HG03571 (cell line): ENCODE data around the gene LMO4.

Experiments
- ATAC-seq: cut with Tn5 transposase; IDR thresholded peaks from one replicate; pipeline ENCODE4 v1.9.1; 2021; ENCODE audit not compliant: unreplicated experiment

The LMO4 gene

DNA sequence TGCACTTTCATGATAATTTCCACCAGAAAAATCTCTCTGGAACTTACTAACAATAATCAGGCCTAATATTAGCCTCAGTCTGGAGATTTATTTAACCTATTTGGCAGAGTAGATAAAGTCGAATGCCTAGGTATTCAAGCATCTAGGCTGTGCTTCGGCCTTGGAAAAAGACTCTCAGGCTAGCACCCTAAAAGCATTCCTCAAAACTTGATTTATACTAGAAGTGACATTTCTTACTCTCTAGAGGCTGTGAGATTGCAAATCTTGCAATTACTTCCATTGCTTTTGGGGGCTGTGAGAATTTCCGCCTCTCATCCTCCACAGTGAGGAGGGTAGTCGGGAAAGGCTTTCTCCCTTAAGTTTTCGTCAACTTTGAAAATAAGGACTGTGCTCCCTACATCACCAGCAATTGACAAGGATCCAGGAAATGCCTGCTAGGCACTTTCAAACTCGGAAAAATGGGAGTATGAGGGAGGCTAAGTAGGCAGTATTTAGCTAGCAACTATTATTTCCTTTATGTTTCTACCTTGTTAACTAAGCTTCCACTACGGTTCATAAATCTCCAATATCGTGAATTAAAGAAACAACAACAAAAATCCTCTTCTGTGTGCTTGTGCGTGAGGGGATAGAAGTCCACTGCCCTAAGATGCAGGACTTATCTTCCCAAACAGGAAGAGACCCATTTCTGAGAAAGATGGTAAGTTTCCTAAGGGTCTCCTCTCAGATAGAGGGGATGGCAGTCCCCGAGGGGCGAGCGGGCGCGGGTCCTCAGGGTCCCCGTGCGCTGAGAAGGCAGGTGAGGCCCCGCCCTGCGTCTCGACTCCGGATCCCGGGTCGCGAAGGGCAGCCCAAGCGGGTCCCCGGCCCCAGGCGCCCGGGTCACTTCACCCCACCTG, 1.1 kb upstream of the LMO4 start:
- no peak for ATAC-seq

DNA sequence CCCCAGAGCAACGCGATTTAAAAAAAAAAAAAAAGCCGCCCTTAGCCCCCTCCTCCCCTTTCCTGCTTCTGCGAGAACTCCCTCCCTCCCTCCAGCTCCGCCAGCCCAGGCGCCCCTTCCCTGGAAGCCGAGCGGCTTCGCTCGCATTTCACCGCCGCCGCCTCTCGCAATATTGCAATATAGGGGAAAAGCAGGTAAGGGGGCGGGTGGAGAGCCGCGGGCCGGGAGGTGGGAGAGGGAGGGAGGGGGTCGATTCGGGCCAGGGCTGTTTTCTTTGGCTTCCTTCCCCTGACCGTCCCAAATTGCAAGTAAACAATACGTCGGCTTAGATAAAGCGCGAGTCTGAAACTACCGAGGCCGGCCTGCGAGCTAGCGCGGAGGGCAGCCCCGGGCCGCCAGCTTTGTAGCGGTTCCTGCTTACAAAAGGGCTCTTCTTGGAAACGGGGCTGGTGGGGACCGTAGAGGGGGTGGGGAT, 408 bp downstream of the LMO4 start:
- no peak for ATAC-seq

DNA sequence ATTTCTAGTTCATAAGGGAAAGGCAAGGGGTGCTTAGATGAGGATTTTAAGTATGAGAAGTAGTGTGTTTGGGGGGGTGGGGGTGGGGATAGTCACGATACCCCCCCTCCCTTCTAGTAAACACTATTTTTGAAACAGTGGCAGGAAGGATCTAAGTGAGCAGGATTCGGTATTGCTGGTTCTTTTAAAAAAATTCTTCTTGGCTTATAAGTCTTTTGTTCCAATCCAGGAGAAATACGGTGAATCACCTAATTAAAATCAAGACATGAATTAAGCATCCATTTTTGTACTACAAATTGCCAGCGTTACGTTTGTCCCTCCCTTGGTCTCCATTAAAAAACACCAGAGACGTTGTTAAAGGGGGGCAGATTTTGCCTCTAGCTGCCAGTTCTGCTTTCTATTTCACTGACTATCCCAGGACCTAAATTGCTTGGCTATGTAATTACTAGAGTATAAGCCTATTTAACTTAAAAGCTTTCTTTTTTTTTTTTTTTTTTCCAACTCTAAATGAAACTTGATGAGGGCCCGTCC, 911 bp downstream of the LMO4 start:
- ATAC-seq = no peak

DNA sequence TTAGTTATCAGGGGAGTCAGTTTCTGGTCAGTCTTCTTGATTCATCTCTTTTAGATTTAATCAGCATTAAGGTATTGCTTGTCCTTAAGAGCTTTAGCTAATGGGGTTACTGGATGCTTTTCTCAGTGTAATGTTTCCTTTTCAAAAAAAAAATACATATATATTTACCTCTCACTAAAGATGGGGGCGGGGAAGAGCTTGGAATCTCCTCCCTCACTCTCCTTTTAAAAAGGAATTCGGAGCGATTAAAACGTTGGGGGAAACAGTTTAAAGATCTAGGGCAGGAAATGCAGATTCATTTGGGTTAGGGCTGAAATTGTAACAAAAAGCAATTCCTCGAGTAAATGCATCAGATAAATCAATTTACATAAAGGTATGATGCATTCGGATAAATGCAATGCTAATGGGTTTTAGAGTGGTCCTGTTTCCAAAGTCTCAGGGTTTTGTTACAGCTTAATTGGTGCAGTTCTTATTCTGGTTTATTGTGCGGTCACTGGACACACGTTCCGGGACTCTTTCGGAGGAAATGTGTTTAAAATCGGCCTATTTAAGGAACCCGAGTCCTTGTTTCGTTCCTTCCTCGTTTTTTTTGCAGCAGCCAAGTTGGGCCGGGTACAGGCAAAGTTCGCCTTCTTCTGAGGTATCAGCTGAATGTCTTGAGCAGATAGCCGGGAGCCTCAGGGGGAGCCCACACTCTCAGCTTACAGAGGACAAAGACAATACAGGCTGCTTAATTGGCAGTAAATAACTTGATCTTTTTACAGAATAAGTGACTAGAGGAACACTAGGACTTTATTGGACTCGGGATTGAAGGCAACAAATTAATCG, 1.6 kb downstream of the LMO4 start:
- no peak for ATAC-seq

DNA sequence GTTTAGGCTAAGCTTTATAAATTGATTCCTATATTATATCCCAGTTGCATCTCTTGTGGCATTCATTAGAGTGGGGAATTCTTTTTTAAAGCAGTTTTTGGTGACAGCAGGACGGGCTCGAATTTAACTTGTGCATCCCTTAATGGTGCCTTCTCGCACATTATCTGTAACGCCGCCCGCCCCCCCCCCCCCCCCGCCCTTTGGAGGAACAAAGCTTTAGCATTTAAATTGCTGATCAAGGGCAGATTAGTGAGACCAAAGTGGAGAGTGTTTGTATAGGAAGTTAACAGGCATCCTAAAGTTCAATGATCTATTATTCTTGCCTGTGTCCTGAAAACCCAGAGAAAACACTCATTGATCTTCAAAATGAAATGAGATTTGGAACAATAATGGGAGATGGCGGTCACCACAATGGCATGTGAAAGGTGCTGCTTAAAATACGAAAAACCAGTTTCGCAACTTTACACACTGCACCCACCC, 2.2 kb downstream of the LMO4 start:
- ATAC-seq = no peak

DNA sequence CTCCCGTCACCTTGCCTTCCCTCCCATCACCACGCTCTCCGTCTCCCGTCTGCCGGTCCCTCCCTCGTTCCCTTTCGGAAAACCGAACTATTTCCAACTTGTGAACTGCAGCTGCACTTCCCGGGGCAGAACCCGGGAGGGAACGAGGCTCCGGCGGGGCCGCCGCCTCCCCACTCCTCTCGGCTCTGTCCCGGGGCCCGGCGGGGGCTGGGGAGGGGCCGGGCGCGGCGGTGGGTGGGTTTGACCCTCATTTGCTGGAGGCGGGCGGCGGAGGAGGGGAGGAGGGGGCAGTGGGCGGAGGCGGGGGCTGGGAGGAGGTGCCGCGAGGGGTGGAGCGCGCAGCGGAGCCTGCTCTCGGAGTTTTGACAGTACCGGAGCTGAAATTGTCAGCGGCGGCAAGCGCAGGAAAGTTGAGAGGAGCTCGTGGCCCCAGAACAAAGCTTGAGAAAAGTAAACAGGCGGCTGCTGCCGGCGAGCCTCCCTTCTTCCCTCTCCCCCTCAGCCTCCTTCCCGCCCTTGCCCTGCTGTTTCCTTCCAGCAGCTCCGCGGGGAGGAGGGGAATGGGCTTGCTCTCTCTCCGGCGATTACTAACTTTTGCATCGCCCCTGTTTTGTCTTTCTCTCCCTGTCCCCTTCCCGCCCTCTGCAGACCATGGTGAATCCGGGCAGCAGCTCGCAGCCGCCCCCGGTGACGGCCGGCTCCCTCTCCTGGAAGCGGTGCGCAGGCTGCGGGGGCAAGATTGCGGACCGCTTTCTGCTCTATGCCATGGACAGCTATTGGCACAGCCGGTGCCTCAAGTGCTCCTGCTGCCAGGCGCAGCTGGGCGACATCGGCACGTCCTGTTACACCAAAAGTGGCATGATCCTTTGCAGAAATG, 2.9 kb downstream of the LMO4 start:
- no peak for ATAC-seq

DNA sequence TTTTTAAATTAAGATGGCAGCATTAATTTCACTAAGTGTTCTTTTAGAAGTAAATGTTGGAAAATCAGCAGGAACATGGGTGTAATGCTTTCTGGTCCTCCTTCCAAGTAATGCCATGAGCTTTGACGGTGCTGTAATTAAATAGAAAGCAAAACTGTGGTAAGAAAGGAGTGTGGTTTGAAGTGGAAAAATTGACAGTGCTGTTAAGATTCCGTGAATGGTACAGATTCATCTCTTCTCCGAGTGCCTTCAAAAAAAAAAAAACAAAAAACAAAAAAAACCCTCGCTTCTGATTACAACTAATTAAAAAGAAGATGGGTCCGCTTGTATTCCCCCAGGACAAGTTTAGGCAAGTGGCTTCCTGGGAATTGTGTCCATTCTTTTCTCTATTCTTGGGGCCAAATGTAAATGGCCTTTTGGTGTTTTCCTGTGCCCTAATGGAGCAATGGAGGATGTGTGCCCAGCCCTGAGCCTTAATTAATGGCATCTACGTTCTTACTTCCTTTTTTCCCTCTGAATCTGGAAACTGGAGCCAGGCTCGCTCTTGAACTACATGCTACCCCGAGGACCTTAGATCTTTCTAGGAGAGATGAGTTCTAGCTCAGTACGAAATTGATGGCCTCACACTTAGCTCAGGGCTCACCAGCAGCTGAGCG, 5.1 kb downstream of the LMO4 start:
- no peak for ATAC-seq

DNA sequence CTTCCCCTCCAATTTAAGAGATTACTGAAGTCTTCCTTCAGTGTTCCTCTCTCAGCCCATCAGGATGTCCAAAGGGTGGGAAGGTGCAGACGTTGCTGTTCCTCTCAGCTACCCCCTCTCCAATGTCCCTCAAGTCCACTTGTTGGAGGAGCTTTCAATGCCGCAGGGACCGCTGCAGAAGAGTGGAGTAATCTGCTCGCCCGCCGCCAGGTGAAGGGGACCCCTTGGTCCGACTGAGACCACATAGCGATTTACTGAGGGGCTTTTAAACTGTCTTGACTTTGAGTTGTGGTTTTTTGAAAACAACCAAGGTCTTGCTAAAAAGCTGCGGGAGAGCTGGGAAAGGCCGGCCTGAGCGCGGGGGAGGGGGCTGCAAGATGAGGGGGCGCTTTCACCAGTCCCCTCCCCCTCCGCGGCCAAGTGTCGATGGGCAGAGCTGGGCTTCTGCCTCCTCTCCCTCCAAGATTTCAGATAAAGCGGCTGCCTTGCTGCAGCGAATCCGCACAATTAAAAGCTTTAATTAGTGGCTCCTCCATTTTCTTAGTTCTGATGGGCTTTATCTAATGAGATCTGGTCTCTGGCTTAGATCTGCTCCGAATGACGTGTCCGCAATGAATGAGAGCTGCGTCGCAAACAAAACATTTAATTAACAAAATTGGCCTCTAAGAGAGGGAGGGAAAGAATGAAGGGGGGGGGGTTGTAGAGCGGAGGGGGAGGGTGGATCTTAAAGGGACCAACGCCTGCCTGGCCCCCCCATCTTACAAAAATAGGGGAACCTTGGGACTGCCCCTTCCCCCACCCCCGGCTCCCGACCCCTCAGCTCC, 5.9 kb downstream of the LMO4 start:
- ATAC-seq = no peak

DNA sequence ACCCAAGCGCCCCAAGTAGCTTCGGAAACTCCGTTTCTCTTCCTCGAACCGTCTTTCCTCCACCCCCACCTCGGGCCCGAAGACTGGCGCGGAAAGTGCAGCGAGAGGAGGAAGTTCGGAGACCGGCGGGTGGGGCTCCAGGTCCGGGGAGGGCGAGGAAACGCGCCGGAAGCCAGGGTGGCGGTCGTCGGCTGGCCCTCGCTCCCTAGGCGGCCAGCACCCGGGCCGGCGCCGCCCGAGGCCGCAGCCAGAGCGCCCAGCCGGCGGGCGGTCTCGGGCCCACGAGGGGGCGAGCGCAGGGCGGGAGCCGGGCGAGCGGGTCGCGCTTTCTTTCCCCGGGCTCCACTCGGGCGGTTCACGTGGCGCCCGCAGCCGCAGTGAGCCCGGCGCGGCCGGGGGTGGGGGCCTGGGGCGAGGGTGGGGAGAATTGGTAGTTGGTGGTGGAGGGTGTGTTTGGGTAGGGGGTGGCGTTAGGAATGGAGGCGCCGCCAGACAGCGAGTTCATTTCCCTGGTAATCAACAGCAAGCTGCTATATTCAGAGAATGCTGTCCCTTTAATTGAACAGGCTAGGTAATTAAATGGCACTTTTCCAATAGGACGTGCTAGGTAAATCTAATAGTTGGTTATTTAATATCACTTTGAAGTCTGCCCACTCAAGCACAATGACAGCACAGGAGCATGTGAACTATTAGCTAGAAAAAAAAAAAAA, 6.7 kb downstream of the LMO4 start:
- peak; percentile 49 for ATAC-seq

DNA sequence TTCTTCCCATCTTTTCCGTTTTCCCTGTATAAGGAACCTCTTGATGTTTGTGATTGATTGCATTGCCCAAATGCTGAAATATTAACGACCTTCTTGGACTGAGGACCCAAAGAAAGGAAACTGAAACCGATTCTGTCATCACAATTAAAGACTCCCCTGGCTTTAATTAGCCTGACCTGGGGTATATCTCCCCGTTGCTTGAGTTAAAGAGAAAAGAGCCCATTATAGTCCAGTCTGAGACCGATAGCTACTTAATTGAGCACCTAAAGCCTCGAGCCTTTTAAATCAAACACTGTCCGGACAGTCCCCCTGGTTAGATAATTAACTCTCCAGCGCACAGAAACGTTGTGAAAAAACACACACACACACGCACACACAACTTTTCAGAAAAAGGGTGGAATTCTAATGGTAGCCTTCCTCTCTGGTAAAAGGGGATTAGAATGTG, 8.0 kb downstream of the LMO4 start:
- no peak for ATAC-seq

DNA sequence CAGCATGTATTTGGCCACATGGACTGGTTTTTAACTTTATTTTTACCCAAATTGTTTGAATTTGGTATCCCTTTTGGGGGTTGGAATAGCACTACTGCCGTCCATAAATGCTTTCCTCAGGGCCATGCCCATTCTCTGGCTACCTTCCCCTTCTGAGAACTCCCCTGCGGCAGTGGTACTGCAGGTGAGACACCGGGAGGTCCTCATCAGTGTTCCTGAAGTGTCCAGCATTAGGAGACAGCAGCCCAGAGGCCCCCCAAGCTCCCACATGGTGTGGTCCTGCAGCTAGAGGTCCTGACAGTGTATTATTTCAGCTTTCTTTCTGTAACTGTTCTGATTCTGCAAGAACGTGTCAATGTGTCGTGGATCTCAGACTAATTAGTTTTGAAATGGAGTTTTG, 8.9 kb downstream of the LMO4 start:
- ATAC-seq = no peak

DNA sequence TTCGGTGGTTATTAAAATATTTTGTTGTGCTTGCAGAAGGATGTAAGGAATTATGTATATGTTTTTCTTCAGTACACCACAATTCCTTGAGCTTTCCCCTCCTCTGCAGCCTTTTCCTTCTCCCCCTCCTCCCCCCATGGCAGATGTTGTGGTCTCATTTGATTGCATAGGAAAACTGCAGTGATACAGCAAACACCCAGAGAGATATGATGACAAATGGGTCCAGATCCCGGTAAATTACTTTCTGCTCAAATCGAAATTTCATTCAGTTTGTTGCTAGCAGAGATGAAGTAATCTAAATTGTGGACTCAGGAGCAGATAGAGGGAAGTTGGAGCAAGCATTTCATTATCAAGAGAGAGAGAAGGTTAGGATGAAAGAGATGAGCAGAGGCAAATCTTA, 9.9 kb downstream of the LMO4 start:
- ATAC-seq = no peak

DNA sequence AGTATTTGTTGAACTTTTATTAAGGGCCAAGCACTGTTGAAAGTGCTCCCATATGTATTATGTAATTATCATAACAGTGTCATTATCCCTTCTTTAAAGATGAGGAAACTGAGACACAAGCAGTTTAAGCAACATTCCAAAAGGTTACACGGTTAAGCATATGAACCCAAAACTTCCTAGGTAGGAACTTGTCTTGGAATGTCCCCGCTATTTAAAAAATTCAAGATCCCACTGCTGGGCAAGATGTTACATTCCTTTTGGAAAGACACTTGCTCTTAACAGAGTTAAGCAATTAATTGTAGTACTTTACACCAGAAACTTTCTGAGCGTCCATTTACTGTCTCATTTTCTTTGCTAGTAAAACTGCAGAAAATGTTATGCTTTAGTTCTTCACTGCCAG, 15.6 kb downstream of the LMO4 start:
- no peak for ATAC-seq

DNA sequence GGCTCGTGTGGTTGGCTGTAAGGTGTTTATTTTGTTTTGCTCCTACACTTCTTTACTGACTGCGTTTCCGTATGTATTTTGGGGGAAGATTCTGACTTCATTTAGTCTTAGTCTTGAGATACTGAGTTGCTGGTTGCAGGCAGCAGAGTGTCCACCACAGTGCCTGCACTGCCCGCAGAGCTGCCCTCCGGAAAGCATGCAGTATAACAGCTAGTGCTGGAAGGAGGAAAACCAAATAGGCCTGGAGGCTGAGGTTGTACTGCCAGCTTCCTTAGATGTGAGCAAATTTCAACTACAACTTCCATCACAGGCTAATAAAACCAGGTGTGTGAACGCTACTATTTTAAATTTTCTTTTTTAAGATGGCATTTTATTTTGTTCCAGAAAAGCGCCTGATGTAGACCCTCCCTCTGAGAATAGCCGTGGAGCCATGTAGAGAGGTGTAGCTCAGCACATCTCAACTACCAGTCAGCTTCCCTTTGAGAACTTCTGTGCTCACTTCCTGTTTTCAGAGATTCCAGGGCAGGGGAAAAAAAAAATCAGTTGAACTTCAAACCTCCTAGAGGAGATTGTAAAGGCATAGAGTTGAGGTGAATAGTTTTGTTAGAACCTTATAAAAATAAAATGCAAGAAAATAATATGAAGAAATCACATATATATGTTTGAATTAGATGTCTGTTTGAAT, 17.6 kb downstream of the LMO4 start:
- no peak for ATAC-seq

DNA sequence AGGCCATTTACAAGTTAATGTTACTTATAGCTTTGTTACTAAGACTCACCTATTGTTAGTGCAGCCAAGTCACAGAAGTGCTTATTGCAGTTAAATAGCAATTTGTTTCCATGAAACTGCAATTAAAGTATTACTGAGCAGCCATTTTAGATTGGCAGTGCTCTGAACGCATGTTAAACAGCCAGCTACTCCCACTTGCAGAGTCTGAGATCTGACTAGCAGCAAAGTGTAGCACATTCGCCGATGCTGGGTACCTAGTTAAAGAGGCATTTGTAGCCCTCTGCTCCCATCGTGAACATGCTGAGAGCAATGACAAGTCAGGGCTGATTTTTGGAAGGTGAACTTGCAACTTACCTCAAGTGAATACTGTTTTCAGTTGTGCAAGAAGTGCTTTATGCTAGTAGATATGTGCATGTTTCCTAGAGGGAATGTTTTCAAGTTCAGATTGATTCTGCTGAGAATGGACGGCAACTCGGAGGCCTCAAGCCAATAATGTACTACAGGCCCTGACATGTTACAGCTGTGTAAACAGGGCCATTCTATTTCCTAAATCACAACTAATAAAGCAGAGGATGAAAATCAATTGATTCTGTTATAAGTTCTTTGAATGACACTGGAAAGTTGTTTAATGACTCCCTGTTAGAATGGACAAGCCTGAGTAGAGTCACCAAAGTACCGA, 19.8 kb downstream of the LMO4 start:
- ATAC-seq = no peak

DNA sequence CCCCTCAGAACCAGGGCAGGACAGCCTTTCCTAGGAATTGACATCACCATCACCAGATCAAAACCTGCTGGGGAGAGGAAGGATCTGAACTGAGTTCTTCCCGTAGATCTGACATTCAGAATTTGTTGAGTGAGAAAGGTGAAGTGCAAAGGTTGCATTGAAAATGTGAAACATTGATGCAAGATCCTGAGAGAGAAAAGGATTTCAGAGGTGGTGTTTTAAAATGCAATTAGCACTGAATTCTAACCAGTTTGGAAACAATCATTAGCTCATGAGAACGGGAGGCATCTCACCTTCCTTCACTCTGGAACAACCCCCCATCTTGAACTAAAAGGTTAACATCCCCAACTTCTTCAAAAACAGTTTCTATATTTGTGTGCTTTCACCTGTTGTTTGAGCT, 20.4 kb downstream of the LMO4 start:
- no peak for ATAC-seq

DNA sequence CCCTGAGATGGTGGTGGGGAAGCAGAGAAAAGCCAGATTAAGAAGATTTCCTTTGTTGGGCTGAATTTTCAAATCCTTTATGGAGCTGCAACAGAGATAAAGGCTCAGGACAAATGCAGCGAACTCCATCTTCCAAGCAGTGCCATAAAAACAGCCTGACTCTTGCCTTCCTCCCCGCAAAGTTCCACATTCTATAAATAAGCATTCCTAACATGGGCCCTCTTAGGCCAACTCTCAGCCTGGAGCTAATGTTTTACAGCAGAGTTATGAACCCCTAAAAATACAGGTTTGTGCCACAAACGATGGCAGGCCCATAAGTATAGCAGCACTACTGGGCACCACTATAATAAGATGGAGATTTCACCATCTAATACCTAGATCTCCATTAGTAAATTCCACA, 27.2 kb downstream of the LMO4 start:
- no peak for ATAC-seq
